ENCODE results near the gene LGALSL. TPM values are rescaled to one million over a fixed set of nuclear protein-coding genes. Genes with fewer than 3 reads are reported as not detected.

Gene LGALSL
- total and polyA plus RNA-seq, 9 of the 15 experiments (the other 6 are each of a cell fraction or from before 2014, with no cell fraction given), result 0.04 to 0.29 (median 0.14) TPM; not detected in 3

GRCh38 chr2:64488050-64488974 lies 34.4 kb downstream of the LGALSL start (continued):
- TF ChIP-seq RBBP5 (IDR thresholded peaks at IDR 0.05; ENCODE audit: borderline replicate concordance, insufficient read depth, low read length, poor library complexity, severe bottlenecking) (no peak), ZNF263 (CRISPR knock-in tag; IDR thresholded peaks at IDR 0.05; ENCODE audit: borderline replicate concordance) (no peak), SNRNP70 (optimal IDR thresholded peaks at IDR 0.05; ENCODE audit: low read depth, low read length) (no peak), SMC3 (conservative IDR thresholded peaks at IDR 0.05; ENCODE audit: insufficient read depth, low read depth, low read length) (peak; percentile 66; the same call in 1 of the 2 replicates), RAD51 (IDR thresholded peaks at IDR 0.05; ENCODE audit: borderline replicate concordance, low read depth) (0 out of 2 replicates have a peak, but pooled peaks have one; percentile 5), FOXK1 (CRISPR knock-in tag; IDR thresholded peaks at IDR 0.05; ENCODE audit: borderline replicate concordance) (no peak), LEF1 (IDR thresholded peaks at IDR 0.05) (no peak), ZBTB40 (IDR thresholded peaks at IDR 0.05) (no peak), ZBTB40 (CRISPR knock-in tag; IDR thresholded peaks at IDR 0.05) (no peak)

All from K562 (cell line).